Cardiac fibroblast (primary cell): ENCODE measurements around the gene MYO5B.
"Not testable (repeated sequence)": the region's sequence is repeated elsewhere in the genome, so short reads cannot be mapped to it uniquely, and the experiment has no call there.

Experiments used
- DNase-seq, 2 donors: peaks; one replicate each; pipeline versions ENCODE4 v3.0.0 to v3.0.0-alpha.2; 2010; ENCODE audit warnings: low read depth in 2 of 2
- H3K4me3 ChIP-seq, 2 donors: replicated peaks in 1 of 2; 1 replicate in 1 of 2; 2 replicates in 1 of 2; pipeline ENCODE4 v1.5.1; 2011; ENCODE audit warnings: low read depth in 2 of 2, low read length in 2 of 2, mild to moderate bottlenecking in 2 of 2, moderate library complexity in 1 of 2
- CTCF ChIP-seq: IDR thresholded peaks from one replicate; pipeline ENCODE4 v1.5.1; 2011; ENCODE audit warnings: low read depth, mild to moderate bottlenecking, low read length, inconsistent platforms

MYO5B gene

DNA sequence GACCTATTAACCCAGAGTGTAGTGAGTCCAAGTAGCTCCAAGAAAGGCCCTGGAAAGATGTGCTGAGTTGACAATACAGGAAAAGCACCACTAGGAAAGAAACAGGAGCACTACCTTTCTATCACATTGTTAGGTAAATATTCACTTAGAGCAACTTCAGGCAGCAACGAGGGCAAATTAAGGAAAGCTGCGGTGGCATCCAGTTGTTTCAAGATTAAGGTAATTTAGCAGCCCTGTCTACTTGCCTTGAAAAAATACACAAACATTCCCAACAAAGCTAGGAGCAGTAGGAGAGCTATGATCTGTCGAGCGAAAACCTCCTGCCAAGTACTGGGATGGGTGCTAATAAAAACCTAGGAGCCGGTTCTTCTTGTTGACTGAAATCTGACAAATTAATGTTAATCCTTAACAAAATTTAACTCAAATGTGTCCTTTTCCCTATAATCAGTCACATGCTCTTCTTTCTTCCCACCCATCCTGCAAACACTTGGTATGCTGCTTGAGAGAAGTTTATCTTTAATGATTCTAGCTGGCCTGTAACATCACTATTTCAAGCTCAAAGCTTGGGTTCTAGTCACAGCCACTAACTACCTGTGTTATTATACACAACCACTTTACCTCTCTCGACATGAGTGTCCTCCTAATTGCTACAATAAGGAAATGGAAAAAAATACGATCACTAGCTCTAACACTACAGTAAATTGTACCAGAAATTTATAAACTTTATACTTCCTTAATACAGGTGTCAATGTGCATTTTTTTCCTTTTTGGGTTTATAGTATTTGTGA is 383.6 kb downstream of the MYO5B start:
- no peak overlapping the region for H3K4me3 ChIP-seq
- TF ChIP-seq CTCF: no peak
- no peak for DNase-seq

- not testable (repeated sequence) for H3K4me3 ChIP-seq, DNase-seq
These were observed 386.3 kb downstream of the MYO5B start for GRCh38 chr18:49808553-49809191.

GRCh38 chr18:49804096-49804495 is 390.9 kb downstream of the MYO5B start:
- no peak for TF ChIP-seq CTCF
- DNase-seq: no peak
- H3K4me3 ChIP-seq: no peak overlapping the region

- no peak for TF ChIP-seq CTCF
- no peak for DNase-seq
- no peak overlapping the region for H3K4me3 ChIP-seq
These were observed 392.3 kb downstream of the MYO5B start for GRCh38 chr18:49802623-49803022.

- not testable (repeated sequence) for H3K4me3 ChIP-seq, DNase-seq
These were observed 394.5 kb downstream of the MYO5B start for GRCh38 chr18:49800491-49800890.

DNA sequence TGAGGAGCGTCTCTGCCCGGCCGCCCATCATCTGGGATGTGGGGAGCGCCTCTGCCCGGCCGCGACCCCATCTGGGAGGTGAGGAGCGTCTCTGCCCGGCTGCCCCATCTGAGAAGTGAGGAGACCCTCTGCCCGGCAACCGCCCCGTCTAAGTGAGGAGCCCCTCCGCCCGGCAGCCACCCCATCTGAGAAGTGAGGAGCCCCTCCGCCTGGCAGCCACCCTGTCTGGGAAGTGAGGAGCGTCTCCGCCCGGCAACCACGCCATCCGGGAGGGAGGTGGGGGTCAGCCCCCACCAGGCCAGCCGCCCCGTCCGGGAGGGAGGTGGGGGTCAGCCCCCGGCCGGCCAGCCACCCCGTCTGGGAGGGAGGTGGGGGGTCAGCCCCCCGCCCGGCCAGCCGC is 395.1 kb downstream of the MYO5B start:
- not testable (repeated sequence) for H3K4me3 ChIP-seq, DNase-seq

- no peak overlapping the region for H3K4me3 ChIP-seq
- no peak for TF ChIP-seq CTCF
- DNase-seq: no peak
These were observed 396.9 kb downstream of the MYO5B start for GRCh38 chr18:49798001-49798400.

- TF ChIP-seq CTCF: no peak
- H3K4me3 ChIP-seq: no peak overlapping the region
- DNase-seq: no peak
These were observed 399.1 kb downstream of the MYO5B start for GRCh38 chr18:49795612-49796552.
